SK-N-SH (cell line): ENCODE measurements around the gene ABCC4. TPM values are rescaled to one million over a fixed set of nuclear protein-coding genes. Genes with fewer than 3 reads are reported as not detected.

Experiments
- CTCF ChIA-PET: fragments of 300-600, 350-600 bp; formaldehyde crosslinking; extraction: SDS; loops from one replicate; lab custom pipeline; 2021; lab: Yijun Ruan, JAX
- POLR2A ChIA-PET: fragments of 350-600 bp; sonication (Branson Sonifier 250); formaldehyde crosslinking; extraction: SDS; loops from one replicate; lab custom pipeline; 2020; ENCODE audit warnings: antibody characterized with exemption, inconsistent platforms; lab: Yijun Ruan, JAX
- DNase-seq: peaks from one replicate; pipeline ENCODE4 v3.0.0; 2012
- H2AFZ ChIP-seq: fragments of 200-600 bp; sonication (generic); 2 replicates; pipeline ENCODE4 v1.8.1; 2016; ENCODE audit warnings: antibody characterized with exemption, mild to moderate bottlenecking, low read depth
- H3F3A ChIP-seq: fragments of 200-600 bp; sonication (generic); replicated peaks from 2 replicates; pipeline ENCODE3; 2016; ENCODE audit warnings: antibody characterized with exemption, mild to moderate bottlenecking; ENCODE audit not compliant: insufficient read depth
- H3K27ac ChIP-seq, 2 experiments: fragments of 200-500 bp in 1 of 2; fragments of 200-600 bp in 1 of 2; sonication (Bioruptor generic) in 1 of 2; sonication (generic), shearing (Covaris generic) in 1 of 2; 2 replicates each; pipeline versions ENCODE4 v1.5.1 to v1.6.1; 2014 to 2016; ENCODE audit warnings: low read depth in 2 of 2, inconsistent platforms in 1 of 2, low read length in 1 of 2, mild to moderate bottlenecking in 1 of 2, mixed read lengths in 1 of 2
- H3K27me3 ChIP-seq: fragments of 200-600 bp; sonication (generic), shearing (Covaris generic); 2 replicates; pipeline ENCODE4 v1.6.1; 2016; ENCODE audit warnings: mixed run types; ENCODE audit not compliant: insufficient read depth
- H3K36me3 ChIP-seq, 2 experiments: fragments of 200-500 bp in 1 of 2; fragments of 200-600 bp in 1 of 2; sonication (Bioruptor generic) in 1 of 2; sonication (generic) in 1 of 2; replicated peaks in 1 of 2; 2 replicates each; pipeline versions ENCODE3 to v1.5.1; 2014 to 2016; ENCODE audit warnings: low read length in 1 of 2, mild to moderate bottlenecking in 1 of 2; ENCODE audit not compliant: insufficient read depth in 2 of 2, control insufficient read depth in 1 of 2
- H3K4me1 ChIP-seq, 2 experiments: fragments of 200-500 bp in 1 of 2; fragments of 200-600 bp in 1 of 2; sonication (Bioruptor generic) in 1 of 2; sonication (generic), shearing (Covaris generic) in 1 of 2; 2 replicates each; pipeline versions ENCODE4 v1.5.1 to v1.6.1; 2014 to 2016; ENCODE audit warnings: low read depth in 1 of 2, low read length in 1 of 2, mixed run types in 1 of 2; ENCODE audit not compliant: insufficient read depth in 2 of 2, control insufficient read depth in 1 of 2
- H3K4me2 ChIP-seq: fragments of 200-600 bp; sonication (generic), shearing (Covaris generic); 2 replicates; pipeline ENCODE4 v1.6.1; 2017; ENCODE audit warnings: mixed run types
- H3K4me3 ChIP-seq, 2 experiments: fragments of 200-500 bp in 1 of 2; fragments of 200-600 bp in 1 of 2; sonication (Bioruptor generic) in 1 of 2; sonication (generic), shearing (Covaris generic) in 1 of 2; 2 replicates each; pipeline versions ENCODE4 v1.5.1 to v1.8.1; 2014 to 2016; ENCODE audit warnings: low read depth in 2 of 2, inconsistent platforms in 1 of 2, low read length in 1 of 2, mild to moderate bottlenecking in 1 of 2, mixed read lengths in 1 of 2, moderate library complexity in 1 of 2
- H3K79me2 ChIP-seq: fragments of 200-600 bp; sonication (generic); 2 replicates; pipeline ENCODE4 v1.8.1; 2017; ENCODE audit warnings: mild to moderate bottlenecking; ENCODE audit not compliant: insufficient read depth
- H3K9ac ChIP-seq: fragments of 200-600 bp; sonication (generic); 2 replicates; pipeline ENCODE4 v1.6.1; 2017; ENCODE audit warnings: mixed run types
- H3K9me2 ChIP-seq: fragments of 200-600 bp; sonication (generic); 2 replicates; pipeline ENCODE4 v1.6.1; 2017; ENCODE audit warnings: mixed run types
- H3K9me3 ChIP-seq: fragments of 200-600 bp; sonication (generic); 2 replicates; pipeline ENCODE4 v1.6.1; 2017; ENCODE audit warnings: mixed run types, mild to moderate bottlenecking, moderate library complexity
- H4K20me1 ChIP-seq: fragments of 200-600 bp; sonication (generic); 2 replicates; pipeline ENCODE4 v1.6.1; 2017; ENCODE audit warnings: mild to moderate bottlenecking, mixed run types; ENCODE audit not compliant: insufficient read depth
- ELF1 ChIP-seq: IDR thresholded peaks from 2 replicates; pipeline ENCODE4 v1.4.0; 2012
- EZH2phosphoT487 ChIP-seq: fragments of 200-600 bp; sonication (generic); IDR thresholded peaks from 2 replicates; pipeline ENCODE4 v1.6.1; 2017; ENCODE audit warnings: low read depth, mixed run types, mild to moderate bottlenecking, antibody characterized with exemption, moderate library complexity, borderline replicate concordance
- FOSL2 ChIP-seq: IDR thresholded peaks from 2 replicates; pipeline ENCODE4 v1.4.0; 2012; ENCODE audit warnings: low read depth, mild to moderate bottlenecking, moderate library complexity, borderline replicate concordance
- FOXM1 ChIP-seq: IDR thresholded peaks from 2 replicates; pipeline ENCODE4 v1.4.0; 2012; ENCODE audit warnings: low read depth, mild to moderate bottlenecking
- GATA2 ChIP-seq: sonication (generic); formaldehyde crosslinking; IDR thresholded peaks from 2 replicates; pipeline ENCODE4 v1.5.0; 2020; ENCODE audit warnings: mild to moderate bottlenecking, missing genetic modification reagents
- JUND ChIP-seq: IDR thresholded peaks from 2 replicates; pipeline ENCODE4 v1.4.0; 2012
- MEF2A ChIP-seq: IDR thresholded peaks from 2 replicates; pipeline ENCODE4 v1.4.0; 2012; ENCODE audit warnings: low read depth, borderline replicate concordance
- MXI1 ChIP-seq: IDR thresholded peaks from 2 replicates; pipeline ENCODE4 v1.6.1; 2012; ENCODE audit warnings: mild to moderate bottlenecking, low read depth, low read length, improper control_type of control experiment
- NFIC ChIP-seq: IDR thresholded peaks from 2 replicates; pipeline ENCODE4 v1.4.0; 2012; ENCODE audit warnings: borderline replicate concordance
- NRF1 ChIP-seq: IDR thresholded peaks from 2 replicates; pipeline ENCODE4 v1.6.1; 2012; ENCODE audit warnings: low read depth, mild to moderate bottlenecking, low read length
- POLR2AphosphoS5 ChIP-seq: IDR thresholded peaks from 2 replicates; pipeline ENCODE4 v1.6.1; 2012; ENCODE audit warnings: low read depth, low read length
- RXRA ChIP-seq: IDR thresholded peaks from 2 replicates; pipeline ENCODE4 v1.4.0; 2012; ENCODE audit warnings: low read depth, mild to moderate bottlenecking, borderline replicate concordance
- SMC3 ChIP-seq: IDR thresholded peaks from 2 replicates; pipeline ENCODE4 v1.6.1; 2012; ENCODE audit warnings: low read depth, low read length, improper control_type of control experiment
- TAF1 ChIP-seq: IDR thresholded peaks from 2 replicates; pipeline ENCODE4 v1.6.1; 2012; ENCODE audit warnings: low read depth, mild to moderate bottlenecking, low read length, moderate library complexity, borderline replicate concordance
- TEAD4 ChIP-seq: IDR thresholded peaks from 2 replicates; pipeline ENCODE4 v1.4.0; 2012; ENCODE audit warnings: mild to moderate bottlenecking, borderline replicate concordance; ENCODE audit not compliant: insufficient read depth
- USF1 ChIP-seq: IDR thresholded peaks from 2 replicates; pipeline ENCODE4 v1.4.0; 2012; ENCODE audit warnings: low read depth, borderline replicate concordance
- YY1 ChIP-seq: IDR thresholded peaks from 2 replicates; pipeline ENCODE4 v1.4.0; 2012; ENCODE audit warnings: low read depth, mild to moderate bottlenecking
- WGBS: methylation state at CpG from one replicate; pipeline ENCODE4 v1.1.6; 2017; ENCODE audit warnings: low lambda C conversion rate; 5-methylcytosine and 5-hydroxymethylcytosine counted together
- polyA plus RNA-seq, 3 experiments: library from polyadenylated mRNA; depleted of rRNA; stranded (reverse); fragments of >200 nt; gene quantifications; 2 replicates each; pipeline ENCODE4 v1.2.3, GENCODE V29; 2012
- TF ChIP-seq, protein P1 (sequence below): fragments of 150-350 bp; IDR thresholded peaks from 2 replicates; pipeline ENCODE4 v1.6.1; 2016; ENCODE audit warnings: mild to moderate bottlenecking, low read depth, low read length

The ABCC4 gene
- polyA plus RNA-seq, 1 of the 3 experiments (the other 2 are of a cell fraction) = 7.8 TPM

DNA sequence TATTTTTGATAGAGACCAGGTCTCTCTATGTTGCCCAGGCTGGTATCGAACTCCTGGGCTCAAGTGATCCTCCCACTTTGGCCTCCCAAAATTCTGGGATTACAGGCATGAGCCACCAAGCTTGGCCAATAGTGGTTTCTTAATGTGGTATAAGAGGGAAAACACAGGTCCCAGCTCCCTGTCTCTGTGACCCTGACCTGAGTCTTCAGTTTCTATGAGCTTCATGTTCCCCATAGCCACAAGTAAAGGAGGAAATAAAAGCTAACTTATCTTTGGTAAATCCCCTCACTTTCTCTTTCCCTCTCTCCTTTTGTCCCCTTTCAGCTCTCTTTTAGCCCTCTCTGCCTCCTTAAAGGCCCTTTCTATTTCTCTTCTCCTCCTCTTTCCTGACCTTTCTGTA lies 50.3 kb downstream of the ABCC4 start (continued):
- no peak for TF ChIP-seq YY1
- TF ChIP-seq TAF1 = no peak

- Histone ChIP-seq H3K27ac (no peak overlapping the region), H3K4me1 (peaks cover 0 to 11% of the 10 kb centered on the region in 2 experiments; a peak in 1 of 4 replicates), H3K27me3 (no peaks in the 10 kb centered on the region), H3K9me3 (no peaks in the 10 kb centered on the region), H4K20me1 (no peaks in the 10 kb centered on the region), H3F3A (no peaks in the 10 kb centered on the region), H3K4me2 (no peak overlapping the region), H3K79me2 (peaks cover 5% of the 10 kb centered on the region; the same call in 1 of the 2 replicates), H3K36me3 (no peaks in the 10 kb centered on the region), H3K9me2 (no peaks in the 10 kb centered on the region), H2AFZ (no peak overlapping the region), H3K4me3 (no peak overlapping the region), H3K9ac (no peak overlapping the region)
- WGBS = 91% methylated on average over 2 of the region's 2 CpGs
- no peak for DNase-seq
- POLR2A ChIA-PET = no interaction called here
- CTCF ChIA-PET = interaction anchor here (1.3 kb wide), 1 partner anchor 45 kb away, joined by 3 read pairs; no protein-coding TSS in a partner anchor
- TF ChIP-seq RXRA (no peak), POLR2AphosphoS5 (no peak), FOSL2 (no peak), ELF1 (no peak), NFIC (no peak), JUND (no peak)
Measured at GRCh38 chr13:95248953-95249352, 52.3 kb downstream of the ABCC4 start.

DNA sequence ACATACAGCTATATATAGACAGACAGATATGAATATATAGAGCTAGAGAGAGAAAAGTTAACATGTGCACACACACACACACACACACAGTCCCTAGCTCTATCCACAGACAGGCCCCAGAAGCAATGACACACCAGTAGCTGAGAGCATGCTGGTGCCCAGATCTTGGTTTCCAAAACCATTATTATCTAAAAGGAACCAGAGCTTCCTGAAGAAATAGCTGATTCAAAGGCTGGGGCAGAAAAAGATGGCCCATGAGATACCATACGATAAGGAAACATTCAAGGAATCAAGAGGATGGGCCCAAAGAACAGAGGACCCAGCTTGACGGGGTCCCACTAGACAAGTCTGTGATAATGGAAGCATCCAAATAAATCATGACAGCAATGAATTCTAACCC lies 53.4 kb downstream of the ABCC4 start:
- no peaks in the 10 kb centered on the region for H3K9me2 ChIP-seq
- no peak overlapping the region for H3K9ac ChIP-seq
- H3K27me3 ChIP-seq = no peaks in the 10 kb centered on the region
- no peak overlapping the region for H3K4me2 ChIP-seq
- H3F3A ChIP-seq = no peaks in the 10 kb centered on the region
- H3K79me2 ChIP-seq = no peaks in the 10 kb centered on the region
- 93% methylated on average over 2 of the region's 2 CpGs for WGBS
- no peak overlapping the region for H3K27ac ChIP-seq
- no peak overlapping the region for H2AFZ ChIP-seq
- H3K36me3 ChIP-seq = no peaks in the 10 kb centered on the region
- H3K4me1 ChIP-seq = peaks cover 0 to 11% of the 10 kb centered on the region in 2 experiments; a peak in 1 of 4 replicates
- ChIA-PET CTCF (interaction anchor here (1.0 kb wide), 1 partner anchor 58 kb away, joined by 4 read pairs; no protein-coding TSS in a partner anchor), POLR2A (no interaction called here)
- no peaks in the 10 kb centered on the region for H3K9me3 ChIP-seq
- TF ChIP-seq FOSL2 (no peak), RXRA (no peak), NRF1 (no peak), NFIC (no peak), JUND (no peak), TEAD4 (no peak), POLR2AphosphoS5 (no peak)
- DNase-seq = no peak
- no peak overlapping the region for H3K4me3 ChIP-seq
- H4K20me1 ChIP-seq = no peaks in the 10 kb centered on the region

DNA sequence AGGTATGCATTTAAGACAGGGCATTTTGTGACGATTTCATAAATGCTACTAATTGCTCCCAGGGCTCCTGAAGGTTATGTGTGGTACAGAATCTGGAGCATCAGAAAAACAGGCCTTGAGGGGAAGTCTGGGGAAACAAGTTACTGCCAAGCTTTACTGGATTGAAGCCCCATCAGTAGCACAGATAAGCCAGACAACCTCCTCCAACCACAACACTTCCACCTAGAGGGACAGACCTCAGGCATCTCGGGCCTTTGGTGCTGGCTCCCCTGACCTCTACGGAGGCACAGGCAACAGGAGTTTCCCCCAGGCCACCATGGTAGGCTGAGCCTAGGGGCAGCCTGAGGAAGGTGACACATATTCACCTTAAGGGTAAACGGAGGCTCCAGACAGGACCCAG lies 54.1 kb downstream of the ABCC4 start:
- Histone ChIP-seq H3K4me3 (no peak overlapping the region), H4K20me1 (no peaks in the 10 kb centered on the region), H3K27ac (no peak overlapping the region; a peak in 1 of 4 replicates), H2AFZ (no peak overlapping the region), H3K4me1 (peaks cover 0 to 11% of the 10 kb centered on the region in 2 experiments; a peak in 1 of 4 replicates), H3K4me2 (no peak overlapping the region), H3F3A (no peaks in the 10 kb centered on the region), H3K79me2 (no peaks in the 10 kb centered on the region), H3K9ac (no peak overlapping the region), H3K27me3 (no peaks in the 10 kb centered on the region), H3K9me3 (no peaks in the 10 kb centered on the region), H3K36me3 (no peaks in the 10 kb centered on the region), H3K9me2 (no peaks in the 10 kb centered on the region)
- CTCF ChIA-PET = interaction anchor here (0.6 to 0.7 kb wide), 2 partner anchors 14 to 134 kb away, joined by 3 to 4 read pairs; no protein-coding TSS in a partner anchor
- WGBS = 88% methylated on average over 3 of the region's 4 CpGs
- TF ChIP-seq TAF1 (no peak), USF1 (no peak), TEAD4 (no peak), NRF1 (no peak), SMC3 (no peak), JUND (no peak), MXI1 (no peak), FOXM1 (no peak), GATA2 (CRISPR knock-in tag) (no peak), EZH2phosphoT487 (no peak), MEF2A (no peak)
- TF ChIP-seq, protein P1, sequence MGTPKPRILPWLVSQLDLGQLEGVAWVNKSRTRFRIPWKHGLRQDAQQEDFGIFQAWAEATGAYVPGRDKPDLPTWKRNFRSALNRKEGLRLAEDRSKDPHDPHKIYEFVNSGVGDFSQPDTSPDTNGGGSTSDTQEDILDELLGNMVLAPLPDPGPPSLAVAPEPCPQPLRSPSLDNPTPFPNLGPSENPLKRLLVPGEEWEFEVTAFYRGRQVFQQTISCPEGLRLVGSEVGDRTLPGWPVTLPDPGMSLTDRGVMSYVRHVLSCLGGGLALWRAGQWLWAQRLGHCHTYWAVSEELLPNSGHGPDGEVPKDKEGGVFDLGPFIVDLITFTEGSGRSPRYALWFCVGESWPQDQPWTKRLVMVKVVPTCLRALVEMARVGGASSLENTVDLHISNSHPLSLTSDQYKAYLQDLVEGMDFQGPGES = no peak
- DNase-seq = no peak
- POLR2A ChIA-PET = no interaction called here
